ENCODE measurements around the gene BACH2. TPM values are rescaled to one million over a fixed set of nuclear protein-coding genes. Genes with fewer than 3 reads are reported as not detected.

BACH2 gene
- total and polyA plus RNA-seq, 9 of the 15 experiments (the other 6 are each of a cell fraction or from before 2014, with no cell fraction given), result 0.06 to 3.1 (median 0.59) TPM

GRCh38 chr6:90294989-90295853 is 1.4 kb downstream of the BACH2 start (continued):
- no peak for TF ChIP-seq GATAD2A (IDR thresholded peaks at IDR 0.05)
- no peak for TF ChIP-seq PHF8 (IDR thresholded peaks at IDR 0.05; ENCODE audit: borderline replicate concordance, low read length)
- TF ChIP-seq FOXO4 (CRISPR knock-in tag; IDR thresholded peaks at IDR 0.05), result no peak
- TF ChIP-seq KLF1 (tag; IDR thresholded peaks at IDR 0.05), result no peak
- no peak for TF ChIP-seq HMG20B (CRISPR knock-in tag; IDR thresholded peaks at IDR 0.05)
- TF ChIP-seq PHTF2 (CRISPR knock-in tag; IDR thresholded peaks at IDR 0.05), result no peak
- TF ChIP-seq RBM15 (IDR thresholded peaks at IDR 0.05; ENCODE audit: insufficient read depth, low read length), result no peak
- no peak for TF ChIP-seq ZNF778 (CRISPR knock-in tag; IDR thresholded peaks at IDR 0.05)
- TF ChIP-seq ZNF507 (tag; conservative IDR thresholded peaks at IDR 0.05), result no peak
- no peak for TF ChIP-seq MLX (CRISPR knock-in tag; conservative IDR thresholded peaks at IDR 0.05)
- peak; percentile 3; the same call in 1 of the 2 replicates for TF ChIP-seq RNF2 (IDR thresholded peaks at IDR 0.05)
- TF ChIP-seq NR2F6 (CRISPR knock-in tag; IDR thresholded peaks at IDR 0.05), result no peak
- TF ChIP-seq ZBTB33 (CRISPR knock-in tag; IDR thresholded peaks at IDR 0.05), result no peak
- peak; percentile 47; the same call in 1 of the 2 replicates for TF ChIP-seq ZNF431 (CRISPR knock-in tag; IDR thresholded peaks at IDR 0.05)
- TF ChIP-seq ZNF780A (CRISPR knock-in tag; IDR thresholded peaks at IDR 0.05), result no peak
- TF ChIP-seq ESRRB (CRISPR knock-in tag; IDR thresholded peaks at IDR 0.05; ENCODE audit: borderline replicate concordance), result no peak
- no peak for TF ChIP-seq FOXM1 (IDR thresholded peaks at IDR 0.05; ENCODE audit: low read depth)
- TF ChIP-seq FOXM1 (CRISPR knock-in tag; IDR thresholded peaks at IDR 0.05; ENCODE audit: low read depth), result 0 out of 2 replicates have a peak, but pooled peaks have one; percentile 17
- no peak for TF ChIP-seq PRPF4 (IDR thresholded peaks at IDR 0.05; ENCODE audit: insufficient read depth, low read depth, low read length, poor library complexity, severe bottlenecking)
- TF ChIP-seq BRF1 (IDR thresholded peaks at IDR 0.05; ENCODE audit: borderline replicate concordance, extremely low read depth, insufficient read length), result no peak
- no peak for TF ChIP-seq ZNF511 (CRISPR knock-in tag; IDR thresholded peaks at IDR 0.05)
- TF ChIP-seq ETV6 (IDR thresholded peaks at IDR 0.05; ENCODE audit: borderline replicate concordance in 1 of 2, low read depth in 2 of 2, low read length in 1 of 2), result no peak
- no peak for TF ChIP-seq ETV6 (CRISPR knock-in tag; IDR thresholded peaks at IDR 0.05; ENCODE audit: borderline replicate concordance)
- TF ChIP-seq ZNF263 (CRISPR knock-in tag; IDR thresholded peaks at IDR 0.05; ENCODE audit: borderline replicate concordance), result no peak

All from K562 (cell line).